AG04450 (cell line): ENCODE results near the gene SOX14. TPM values are rescaled to one million over a fixed set of nuclear protein-coding genes. Genes with fewer than 3 reads are reported as not detected.

Source experiments
- CTCF ChIA-PET: fragments of 300-600, 350-600 bp; formaldehyde crosslinking; extraction: SDS; loops from one replicate; lab custom pipeline; 2022; ENCODE audit warnings: antibody characterized with exemption, inconsistent platforms; lab: Charles Lee
- POLR2A ChIA-PET: fragments of 350-600 bp; formaldehyde crosslinking; extraction: SDS; loops from one replicate; lab custom pipeline; 2021; ENCODE audit warnings: antibody characterized with exemption, inconsistent platforms; lab: Yijun Ruan, JAX
- DNase-seq: peaks from one replicate; pipeline ENCODE4 v3.0.0-alpha.2; 2011; ENCODE audit warnings: low read depth, low spot score
- H3K27ac ChIP-seq: one replicate; pipeline ENCODE4 v1.5.1; 2012; ENCODE audit warnings: low read depth, low read length, control low read depth
- H3K27me3 ChIP-seq: one replicate; pipeline ENCODE4 v1.6.0; 2012; ENCODE audit warnings: low read length; ENCODE audit not compliant: control insufficient read depth, insufficient read depth
- H3K4me3 ChIP-seq: 2 replicates; pipeline ENCODE4 v1.5.1; 2011; ENCODE audit warnings: mild to moderate bottlenecking, low read depth, low read length, control low read depth
- H3K9me3 ChIP-seq: 2 replicates; pipeline ENCODE4 v1.5.1; 2012; ENCODE audit warnings: low read length; ENCODE audit not compliant: control insufficient read depth, insufficient read depth
- CTCF ChIP-seq: IDR thresholded peaks from 2 replicates; pipeline ENCODE4 v1.5.1; 2011; ENCODE audit warnings: low read depth, low read length, control low read depth, inconsistent platforms
- polyA plus RNA-seq: library from polyadenylated mRNA; depleted of rRNA; stranded (reverse); fragments of >200 nt; gene quantifications from 2 replicates; pipeline ENCODE4 v1.2.3, GENCODE V29; 2011

SOX14 gene
- polyA plus RNA-seq, 1 experiment, result not detected

DNA sequence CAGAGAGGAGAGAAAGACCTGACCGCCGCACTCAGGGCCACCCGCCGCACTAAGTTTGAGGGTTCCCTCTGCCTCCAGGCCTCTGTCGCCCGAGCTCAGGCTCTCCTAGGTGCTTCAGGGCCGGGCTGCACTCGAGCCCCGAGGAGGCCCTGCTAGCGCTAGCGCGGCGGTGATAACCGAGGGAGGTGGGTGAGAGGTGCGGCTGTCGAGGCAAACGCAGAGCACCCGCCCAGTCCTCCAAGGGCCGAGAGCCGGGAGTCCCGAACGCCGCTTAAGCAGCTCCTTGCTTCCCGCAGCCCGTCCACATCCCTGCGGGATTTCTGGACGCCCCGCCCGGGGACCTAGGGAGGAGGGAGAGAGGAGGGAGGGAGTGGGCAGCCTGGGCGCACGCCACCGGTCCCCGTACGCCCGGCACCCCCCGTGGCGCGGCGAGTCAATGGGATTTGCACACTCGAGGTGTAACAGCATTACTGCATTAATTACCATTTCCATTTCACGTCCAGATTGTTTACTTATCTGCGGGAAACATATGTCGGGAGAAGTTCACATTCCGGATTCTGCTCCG lies 6.8 kb downstream of the SOX14 start:
- H3K4me3 ChIP-seq, result no peak overlapping the region
- ChIA-PET POLR2A (no interaction called here), CTCF (no interaction called here)
- no peak overlapping the region for H3K27ac ChIP-seq
- H3K27me3 ChIP-seq, result peaks cover 66% of the 10 kb centered on the region
- H3K9me3 ChIP-seq, result peaks cover 12% of the 10 kb centered on the region; the same call in 1 of the 2 replicates
- no peak for DNase-seq
- TF ChIP-seq CTCF, result no peak

DNA sequence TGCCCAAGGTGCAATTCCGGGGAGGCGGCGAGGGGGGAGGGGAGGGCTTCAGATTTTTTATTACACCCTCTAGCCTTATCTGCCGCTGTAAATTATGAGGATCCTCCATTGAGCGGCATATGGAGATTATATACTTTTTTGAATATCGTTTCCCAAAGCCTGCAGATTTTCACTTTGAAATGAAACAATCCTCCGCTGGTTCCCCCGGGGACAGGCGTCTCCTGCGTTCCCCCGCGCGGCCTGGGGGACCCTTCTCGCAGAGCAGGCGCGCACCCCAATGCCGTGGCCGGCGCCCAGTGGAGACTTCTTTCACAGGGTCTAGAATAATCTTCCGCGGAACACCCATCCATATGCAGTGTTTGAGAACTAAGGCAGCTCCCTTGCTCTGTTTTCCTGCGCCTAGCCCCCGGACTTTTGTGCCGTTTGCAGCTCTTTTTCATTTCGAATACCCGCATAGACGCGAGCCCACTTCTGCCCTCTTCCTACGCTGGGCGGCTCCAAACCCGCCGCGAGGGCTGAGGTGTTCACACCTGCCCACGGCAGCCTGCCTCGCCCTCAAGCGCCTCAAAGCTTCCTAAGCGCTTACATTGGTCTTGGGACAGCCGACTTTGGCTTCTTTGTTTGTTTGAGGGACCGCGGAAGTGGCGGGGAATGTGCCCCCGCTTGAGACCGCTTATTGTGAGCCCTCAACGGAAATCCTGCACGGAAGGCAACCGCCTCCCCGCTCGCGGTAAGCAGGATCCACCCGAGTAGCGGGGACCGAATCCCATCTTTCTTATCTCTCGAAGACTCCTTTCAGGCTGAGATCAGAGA lies 7.5 kb downstream of the SOX14 start:
- DNase-seq, result no peak
- Histone ChIP-seq H3K9me3 (peaks cover 12% of the 10 kb centered on the region; the same call in 1 of the 2 replicates), H3K27me3 (peaks cover 61% of the 10 kb centered on the region), H3K4me3 (no peak overlapping the region), H3K27ac (no peak overlapping the region)
- TF ChIP-seq CTCF, result no peak
- ChIA-PET POLR2A (no interaction called here), CTCF (no interaction called here)

GRCh38 chr3:137772214-137772955 lies 8.3 kb downstream of the SOX14 start:
- ChIA-PET CTCF (no interaction called here), POLR2A (no interaction called here)
- Histone ChIP-seq H3K27me3 (peaks cover 53% of the 10 kb centered on the region), H3K27ac (no peak overlapping the region), H3K9me3 (peaks cover 12% of the 10 kb centered on the region; the same call in 1 of the 2 replicates), H3K4me3 (no peak overlapping the region)
- no peak for TF ChIP-seq CTCF
- DNase-seq, result no peak

DNA sequence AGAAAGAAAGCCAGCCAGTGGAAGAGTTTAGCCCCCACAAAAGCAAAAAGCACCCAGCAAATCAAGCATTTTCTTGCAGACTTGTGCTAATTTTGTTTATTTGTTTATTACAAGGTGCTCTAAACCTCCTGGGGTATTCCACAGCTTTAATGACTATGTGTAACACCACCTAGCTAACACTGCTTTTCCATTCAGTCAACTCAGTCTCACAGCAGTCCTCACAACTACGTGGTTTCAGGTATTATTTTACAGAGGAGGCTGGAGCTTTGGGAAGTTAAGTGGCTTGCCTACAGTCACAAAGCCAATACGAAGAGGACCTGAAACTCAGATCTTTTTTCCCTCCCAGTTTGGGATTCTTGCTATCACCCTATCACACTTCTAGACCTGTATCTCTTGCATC lies 14.8 kb downstream of the SOX14 start:
- CTCF ChIA-PET, result no interaction called here
- TF ChIP-seq CTCF, result no peak
- POLR2A ChIA-PET, result no interaction called here
- Histone ChIP-seq H3K27ac (no peak overlapping the region), H3K9me3 (no peaks in the 10 kb centered on the region), H3K27me3 (no peaks in the 10 kb centered on the region), H3K4me3 (no peak overlapping the region)
- DNase-seq, result no peak

DNA sequence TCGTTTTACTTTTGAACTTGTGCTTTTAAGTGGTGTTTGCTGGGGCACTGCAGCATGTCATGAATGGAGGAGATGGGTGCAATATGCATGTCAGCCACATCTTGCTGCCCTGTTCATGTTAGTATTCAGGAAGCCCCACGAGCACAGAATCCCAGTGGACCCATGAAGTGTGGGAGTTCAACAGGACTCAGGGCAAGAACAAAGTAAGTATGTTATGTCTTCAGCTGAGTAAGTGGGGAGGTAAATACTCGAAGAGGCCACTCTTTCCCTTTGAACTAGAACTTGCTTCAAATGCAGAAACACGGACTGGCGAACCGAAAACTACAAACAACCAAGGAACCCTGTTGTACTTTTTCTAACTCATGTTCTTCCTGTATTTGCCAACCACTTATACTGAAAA lies 23.4 kb downstream of the SOX14 start:
- no peak for DNase-seq
- H3K27ac ChIP-seq, result no peak overlapping the region
- H3K27me3 ChIP-seq, result no peaks in the 10 kb centered on the region
- POLR2A ChIA-PET, result no interaction called here
- H3K4me3 ChIP-seq, result no peak overlapping the region
- TF ChIP-seq CTCF, result no peak
- no peaks in the 10 kb centered on the region for H3K9me3 ChIP-seq
- CTCF ChIA-PET, result no interaction called here
